ENCODE data around the gene DYNLT3. TPM values are rescaled to one million over a fixed set of nuclear protein-coding genes. Genes with fewer than 3 reads are reported as not detected.
A peak's percentile ranks its signal among the peaks of the same experiment; 100 is the strongest.

The DYNLT3 gene
- total RNA-seq, 1 donor from 2014 or later: 24.7 TPM

DNA sequence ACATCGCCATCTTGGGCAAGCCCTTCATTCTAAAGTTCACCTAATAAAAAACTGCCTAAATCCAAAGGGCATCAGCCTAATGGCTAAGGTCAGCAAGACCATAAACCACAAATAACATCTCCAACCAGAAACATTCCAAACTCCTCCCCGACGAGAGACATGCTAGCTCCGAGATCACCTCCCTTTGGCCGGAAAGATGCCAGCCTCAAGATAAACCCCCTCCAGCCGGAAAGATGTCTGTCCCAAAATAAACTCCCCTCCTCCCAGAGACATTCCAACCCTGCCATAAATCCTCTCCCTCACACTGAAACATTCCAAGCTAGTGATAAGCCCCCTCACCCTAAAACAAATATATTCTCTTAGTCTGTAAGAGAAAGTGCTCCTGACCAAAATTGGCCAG, 13.3 kb upstream of the DYNLT3 start:
- Histone ChIP-seq H3K27ac (no peak overlapping the region), H3K36me3 (no peaks in the 10 kb centered on the region), H3K4me1 (no peaks in the 10 kb centered on the region), H3K9me3 (no peaks in the 10 kb centered on the region), H3K27me3 (no peaks in the 10 kb centered on the region), H3K4me3 (no peak overlapping the region)
- DNase-seq (no peak), ATAC-seq (no peak)
- intact Hi-C loops (cut with DNase I): no loop called here
- TF ChIP-seq, protein P1, sequence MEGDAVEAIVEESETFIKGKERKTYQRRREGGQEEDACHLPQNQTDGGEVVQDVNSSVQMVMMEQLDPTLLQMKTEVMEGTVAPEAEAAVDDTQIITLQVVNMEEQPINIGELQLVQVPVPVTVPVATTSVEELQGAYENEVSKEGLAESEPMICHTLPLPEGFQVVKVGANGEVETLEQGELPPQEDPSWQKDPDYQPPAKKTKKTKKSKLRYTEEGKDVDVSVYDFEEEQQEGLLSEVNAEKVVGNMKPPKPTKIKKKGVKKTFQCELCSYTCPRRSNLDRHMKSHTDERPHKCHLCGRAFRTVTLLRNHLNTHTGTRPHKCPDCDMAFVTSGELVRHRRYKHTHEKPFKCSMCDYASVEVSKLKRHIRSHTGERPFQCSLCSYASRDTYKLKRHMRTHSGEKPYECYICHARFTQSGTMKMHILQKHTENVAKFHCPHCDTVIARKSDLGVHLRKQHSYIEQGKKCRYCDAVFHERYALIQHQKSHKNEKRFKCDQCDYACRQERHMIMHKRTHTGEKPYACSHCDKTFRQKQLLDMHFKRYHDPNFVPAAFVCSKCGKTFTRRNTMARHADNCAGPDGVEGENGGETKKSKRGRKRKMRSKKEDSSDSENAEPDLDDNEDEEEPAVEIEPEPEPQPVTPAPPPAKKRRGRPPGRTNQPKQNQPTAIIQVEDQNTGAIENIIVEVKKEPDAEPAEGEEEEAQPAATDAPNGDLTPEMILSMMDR (IDR thresholded peaks at IDR 0.05): no peak

GRCh38 chrX:37854748-37855147, 7.4 kb upstream of the DYNLT3 start:
- Histone ChIP-seq H3K27me3 (no peaks in the 10 kb centered on the region), H3K9me3 (no peaks in the 10 kb centered on the region), H3K36me3 (no peaks in the 10 kb centered on the region), H3K4me1 (no peaks in the 10 kb centered on the region), H3K27ac (no peak overlapping the region), H3K4me3 (no peak overlapping the region)
- intact Hi-C loops (cut with DNase I): no loop called here
- ATAC-seq: no peak
- DNase-seq: no peak
- TF ChIP-seq, protein P1 (IDR thresholded peaks at IDR 0.05): no peak

DNA sequence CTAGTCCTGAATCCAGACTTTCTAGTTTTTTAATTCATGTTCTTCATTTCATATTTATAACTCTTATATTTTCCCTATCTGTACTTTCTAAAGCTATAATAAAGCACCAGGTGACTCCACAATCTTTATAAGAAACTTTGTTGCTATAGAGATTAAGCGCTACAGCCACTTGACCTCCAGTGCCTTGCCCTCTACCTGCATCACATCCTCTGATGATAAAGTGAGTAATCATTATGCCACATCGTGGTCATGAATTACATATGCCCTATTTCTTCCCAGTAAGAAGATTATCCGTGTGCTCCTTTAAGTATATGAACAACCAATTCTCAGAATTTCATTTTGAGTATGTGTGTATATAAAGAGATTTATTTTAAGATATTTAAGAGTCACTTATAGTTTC, 6.8 kb upstream of the DYNLT3 start:
- intact Hi-C loops (cut with DNase I): no loop called here
- no peak overlapping the region for H3K27ac ChIP-seq
- H3K4me1 ChIP-seq: no peaks in the 10 kb centered on the region
- no peak for DNase-seq
- no peak overlapping the region for H3K4me3 ChIP-seq
- no peak for ATAC-seq
- TF ChIP-seq, protein P1 (IDR thresholded peaks at IDR 0.05): no peak
- H3K9me3 ChIP-seq: no peaks in the 10 kb centered on the region
- no peaks in the 10 kb centered on the region for H3K36me3 ChIP-seq
- no peaks in the 10 kb centered on the region for H3K27me3 ChIP-seq

DNA sequence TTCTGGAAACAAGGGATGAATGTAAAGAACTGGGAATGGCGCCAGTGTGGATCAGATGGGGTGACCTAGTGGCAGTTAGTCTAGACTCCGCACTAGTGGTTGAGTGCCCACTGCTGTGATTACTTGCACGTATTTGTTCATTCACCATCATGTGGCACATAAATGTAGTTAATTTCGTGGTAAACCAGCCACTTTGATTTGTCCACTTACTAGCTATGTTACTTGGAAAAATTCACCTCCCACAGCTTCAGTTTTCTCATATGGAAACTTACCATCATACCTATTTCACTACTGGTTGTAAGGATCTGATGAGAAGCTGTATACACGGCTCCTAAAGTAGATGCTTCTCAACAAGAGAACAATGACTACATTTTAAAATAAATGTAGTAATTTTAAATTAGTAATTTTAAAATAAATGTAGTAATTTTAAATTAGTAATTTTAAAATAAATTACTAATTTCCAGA, 394 bp upstream of the DYNLT3 start:
- H3K27ac ChIP-seq: peak overlapping the region; percentile 78
- TF ChIP-seq, protein P1 (IDR thresholded peaks at IDR 0.05): no peak

GRCh38 chrX:37846558-37846933, 825 bp downstream of the DYNLT3 start:
- no peaks in the 10 kb centered on the region for H3K36me3 ChIP-seq
- ATAC-seq (no peak), DNase-seq (no peak)
- no peaks in the 10 kb centered on the region for H3K27me3 ChIP-seq
- intact Hi-C loops (cut with DNase I): no loop called here
- peak overlapping the region; percentile 67 for H3K4me3 ChIP-seq
- H3K27ac ChIP-seq: peak overlapping the region; percentile 78
- peaks cover 4% of the 10 kb centered on the region for H3K4me1 ChIP-seq
- TF ChIP-seq, protein P1 (IDR thresholded peaks at IDR 0.05): no peak
- H3K9me3 ChIP-seq: no peaks in the 10 kb centered on the region

More for the DNA sequence above, 394 bp upstream of the DYNLT3 start:
- intact Hi-C loops (cut with DNase I): no loop called here
- Histone ChIP-seq H3K4me3 (peak overlapping the region; percentile 67), H3K27me3 (no peaks in the 10 kb centered on the region), H3K36me3 (no peaks in the 10 kb centered on the region), H3K9me3 (no peaks in the 10 kb centered on the region), H3K4me1 (peaks cover 4% of the 10 kb centered on the region)
- ATAC-seq: no peak
- no peak for DNase-seq

GRCh38 chrX:37846141-37846540, 1.2 kb downstream of the DYNLT3 start:
- no peaks in the 10 kb centered on the region for H3K9me3 ChIP-seq
- peak overlapping the region; percentile 67 for H3K4me3 ChIP-seq
- ATAC-seq (no peak), DNase-seq (no peak)
- peaks cover 4% of the 10 kb centered on the region for H3K4me1 ChIP-seq
- intact Hi-C loops (cut with DNase I): no loop called here
- TF ChIP-seq, protein P1 (IDR thresholded peaks at IDR 0.05): no peak
- H3K27ac ChIP-seq: no peak overlapping the region
- no peaks in the 10 kb centered on the region for H3K27me3 ChIP-seq
- H3K36me3 ChIP-seq: peaks cover 2% of the 10 kb centered on the region

All from upper lobe of right lung (tissue), 1 donor.